ENCODE measurements around the gene TMEM107.

Gene TMEM107

DNA sequence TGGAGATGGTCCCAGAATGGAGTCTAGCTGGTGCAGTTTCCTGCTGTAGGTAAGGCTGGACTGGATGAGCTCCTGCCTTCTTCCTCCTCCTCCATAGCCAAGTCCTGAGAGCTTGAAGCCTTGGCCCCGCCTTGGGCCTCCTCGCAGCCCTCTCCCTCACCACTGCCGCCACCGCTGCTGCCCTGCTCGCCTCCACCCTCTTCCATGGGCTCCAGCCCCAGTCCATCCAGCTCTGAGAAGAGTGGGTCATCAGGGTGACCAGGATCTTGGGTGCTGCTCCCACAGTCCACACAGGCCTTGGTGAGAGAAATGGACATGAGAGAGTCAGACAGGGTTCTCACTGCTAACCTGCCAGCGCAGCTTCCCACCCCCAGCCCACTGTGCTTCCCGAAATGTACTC, 35.1 kb downstream of the TMEM107 start:
- TF ChIP-seq, protein P1, sequence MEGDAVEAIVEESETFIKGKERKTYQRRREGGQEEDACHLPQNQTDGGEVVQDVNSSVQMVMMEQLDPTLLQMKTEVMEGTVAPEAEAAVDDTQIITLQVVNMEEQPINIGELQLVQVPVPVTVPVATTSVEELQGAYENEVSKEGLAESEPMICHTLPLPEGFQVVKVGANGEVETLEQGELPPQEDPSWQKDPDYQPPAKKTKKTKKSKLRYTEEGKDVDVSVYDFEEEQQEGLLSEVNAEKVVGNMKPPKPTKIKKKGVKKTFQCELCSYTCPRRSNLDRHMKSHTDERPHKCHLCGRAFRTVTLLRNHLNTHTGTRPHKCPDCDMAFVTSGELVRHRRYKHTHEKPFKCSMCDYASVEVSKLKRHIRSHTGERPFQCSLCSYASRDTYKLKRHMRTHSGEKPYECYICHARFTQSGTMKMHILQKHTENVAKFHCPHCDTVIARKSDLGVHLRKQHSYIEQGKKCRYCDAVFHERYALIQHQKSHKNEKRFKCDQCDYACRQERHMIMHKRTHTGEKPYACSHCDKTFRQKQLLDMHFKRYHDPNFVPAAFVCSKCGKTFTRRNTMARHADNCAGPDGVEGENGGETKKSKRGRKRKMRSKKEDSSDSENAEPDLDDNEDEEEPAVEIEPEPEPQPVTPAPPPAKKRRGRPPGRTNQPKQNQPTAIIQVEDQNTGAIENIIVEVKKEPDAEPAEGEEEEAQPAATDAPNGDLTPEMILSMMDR (IDR thresholded peaks at IDR 0.05; ENCODE audit: unreplicated experiment in 3 of 3) = no peak
- Mint-ChIP-seq H3K27me3 (ENCODE audit: low read depth) (peaks cover 4% of the 10 kb centered on the region), H3K4me1 (no peaks in the 10 kb centered on the region), H3K27ac (peak overlapping the region in 1 of 3 experiments; percentile 40), H3K9me3 (no peaks in the 10 kb centered on the region), H3K36me3 (ENCODE audit: low read depth) (peaks cover 26% of the 10 kb centered on the region), H3K4me3 (peak overlapping the region in 1 of 3 experiments; percentile 24)

DNA sequence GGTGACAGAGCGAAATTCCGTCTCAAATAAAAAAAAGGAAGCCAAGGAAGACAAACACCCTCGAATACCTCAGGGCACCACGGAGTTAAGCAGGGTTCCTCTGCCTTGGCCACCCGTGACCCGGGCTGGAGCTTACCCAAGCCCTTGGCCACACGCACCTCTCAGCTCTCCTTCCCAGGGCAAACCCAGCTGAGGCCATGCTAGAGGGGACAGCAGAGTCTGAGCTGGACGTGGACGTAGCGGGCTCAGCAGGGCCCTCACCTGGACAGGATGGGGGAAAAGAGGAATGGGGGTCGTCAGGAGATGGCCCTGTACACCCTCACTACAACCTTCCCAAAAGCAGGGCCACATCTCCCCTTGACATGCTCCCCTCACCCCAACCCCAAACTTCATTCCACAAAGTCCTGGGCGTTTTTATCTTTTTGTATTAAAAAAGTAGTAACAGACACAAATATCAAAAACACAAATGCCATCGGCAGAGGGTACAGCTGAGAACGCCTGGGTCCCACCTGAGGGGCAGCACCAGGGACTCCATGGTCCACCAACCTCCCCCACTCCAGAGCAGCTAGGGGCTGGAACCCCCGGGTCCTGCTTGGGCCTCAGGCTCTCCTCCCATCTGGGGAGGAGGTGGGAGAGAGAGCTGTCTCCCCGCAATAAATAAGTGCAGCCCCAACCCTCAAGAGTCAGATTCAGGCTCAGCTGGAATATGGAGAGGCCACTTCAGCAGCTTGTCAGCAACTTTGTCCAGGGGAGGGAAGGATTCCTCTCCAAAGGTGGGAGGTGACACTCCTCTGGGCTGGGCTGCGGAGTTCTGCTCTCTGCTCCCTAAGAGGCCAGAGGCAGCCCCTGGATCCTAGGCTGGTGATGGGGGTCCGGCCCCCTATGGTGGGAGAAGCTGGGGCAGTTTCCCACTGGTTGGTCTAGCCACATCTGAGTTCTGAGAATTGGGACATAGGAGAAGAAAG, 35.8 kb downstream of the TMEM107 start:
- Mint-ChIP-seq H3K4me3 (no peak overlapping the region), H3K36me3 (ENCODE audit: low read depth) (peaks cover 24% of the 10 kb centered on the region), H3K9me3 (no peaks in the 10 kb centered on the region), H3K27ac (no peak overlapping the region), H3K27me3 (ENCODE audit: low read depth) (peaks cover 4% of the 10 kb centered on the region), H3K4me1 (no peaks in the 10 kb centered on the region)
- TF ChIP-seq, protein P1 (IDR thresholded peaks at IDR 0.05; ENCODE audit: unreplicated experiment in 3 of 3) = no peak

DNA sequence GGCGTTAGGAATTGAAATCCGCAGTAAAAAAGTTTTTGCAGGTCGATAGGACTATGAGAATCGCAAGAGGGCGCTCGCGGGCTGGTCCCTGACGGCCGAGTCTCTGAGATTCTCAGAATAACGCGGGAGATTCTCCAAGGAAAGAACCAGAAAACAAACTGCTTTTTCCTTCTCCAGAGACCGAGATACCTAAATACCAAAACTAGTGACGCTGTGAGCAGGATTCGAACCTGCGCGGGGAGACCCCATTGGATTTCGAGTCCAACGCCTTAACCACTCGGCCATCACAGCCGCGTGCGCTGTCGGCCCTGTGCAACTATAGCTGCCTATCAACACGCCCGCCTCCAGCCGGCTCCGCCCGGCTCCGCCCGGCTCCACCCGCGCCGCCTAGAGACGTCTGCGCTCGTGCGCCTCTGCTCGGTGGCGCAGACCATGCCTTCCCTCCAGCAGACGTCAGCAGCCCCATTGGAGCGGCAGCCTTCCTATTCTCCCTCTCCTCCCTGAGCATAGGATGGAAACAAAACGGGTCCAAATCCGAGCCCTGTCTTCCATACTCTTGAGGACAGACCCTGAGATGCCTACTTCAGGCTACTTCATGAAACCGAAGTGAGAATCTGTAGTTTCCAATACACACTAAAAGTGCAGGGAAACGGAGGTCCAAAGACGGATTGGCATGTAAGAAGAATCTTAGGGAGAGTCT, 37.4 kb downstream of the TMEM107 start:
- TF ChIP-seq, protein P1 (IDR thresholded peaks at IDR 0.05; ENCODE audit: unreplicated experiment in 3 of 3) = peak; percentile 87 to 92 (median 90)
- no peak overlapping the region for H3K27ac Mint-ChIP-seq
- no peaks in the 10 kb centered on the region for H3K9me3 Mint-ChIP-seq
- no peaks in the 10 kb centered on the region for H3K4me1 Mint-ChIP-seq
- H3K36me3 Mint-ChIP-seq (ENCODE audit: low read depth) = peaks cover 19% of the 10 kb centered on the region
- H3K4me3 Mint-ChIP-seq = no peak overlapping the region
- H3K27me3 Mint-ChIP-seq (ENCODE audit: low read depth) = peaks cover 4% of the 10 kb centered on the region

DNA sequence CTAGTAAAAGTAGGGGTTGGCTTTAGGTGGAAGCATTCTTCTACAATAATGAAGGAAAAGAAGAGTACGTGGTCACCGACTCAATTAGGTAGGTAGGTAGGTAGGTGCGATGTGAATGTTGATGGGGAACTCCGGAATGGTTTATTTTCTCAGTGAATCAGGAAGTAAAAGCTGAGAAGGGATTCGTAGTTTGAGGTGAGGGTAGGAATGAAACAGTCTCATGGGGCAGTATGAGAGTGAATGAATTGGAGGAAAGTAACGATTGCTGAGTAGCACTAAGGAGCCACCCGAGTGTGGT, 37.9 kb downstream of the TMEM107 start:
- H3K9me3 Mint-ChIP-seq = no peaks in the 10 kb centered on the region
- peaks cover 8% of the 10 kb centered on the region for H3K27me3 Mint-ChIP-seq (ENCODE audit: low read depth)
- H3K4me1 Mint-ChIP-seq = no peaks in the 10 kb centered on the region
- H3K4me3 Mint-ChIP-seq = no peak overlapping the region
- peaks cover 17% of the 10 kb centered on the region for H3K36me3 Mint-ChIP-seq (ENCODE audit: low read depth)
- TF ChIP-seq, protein P1 (IDR thresholded peaks at IDR 0.05; ENCODE audit: unreplicated experiment in 3 of 3) = no peak
- H3K27ac Mint-ChIP-seq = no peak overlapping the region

DNA sequence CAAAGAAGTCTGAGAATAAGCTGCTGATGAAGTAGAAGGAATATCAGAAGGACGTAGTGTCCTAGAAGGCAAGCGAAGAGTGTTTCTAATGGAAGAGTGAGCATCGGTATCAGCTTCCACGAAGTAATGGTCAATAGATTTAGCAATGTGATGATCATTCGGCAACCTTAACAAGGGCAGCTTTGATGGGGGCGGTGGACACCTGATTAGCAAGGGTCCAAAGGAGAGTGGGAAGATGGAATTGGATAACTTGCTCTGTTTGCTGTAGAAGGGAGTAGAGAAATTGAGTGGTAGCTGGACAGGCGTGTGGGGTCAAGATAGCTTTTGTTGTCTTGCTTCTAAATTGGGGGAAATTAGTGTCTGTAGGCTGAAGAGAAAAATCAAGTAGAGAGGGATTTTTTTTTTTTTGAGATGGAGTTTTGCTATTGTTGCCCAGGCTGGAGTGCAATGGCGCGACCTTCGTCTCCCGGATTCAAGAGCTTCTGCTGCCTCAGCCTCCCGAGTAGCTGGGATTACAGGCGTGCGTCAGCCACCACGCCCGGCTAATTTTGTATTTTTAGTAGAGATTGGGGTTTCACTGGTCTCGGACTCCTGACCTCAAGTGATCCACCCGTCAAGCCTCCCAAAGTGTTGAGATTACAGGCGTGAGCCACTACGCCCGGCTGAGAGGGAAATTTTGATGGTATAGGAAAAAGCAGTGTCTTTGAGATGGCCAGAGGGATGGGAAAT, 38.4 kb downstream of the TMEM107 start:
- H3K9me3 Mint-ChIP-seq = no peaks in the 10 kb centered on the region
- no peak overlapping the region for H3K4me3 Mint-ChIP-seq

More for the DNA sequence above, 38.4 kb downstream of the TMEM107 start:
- Mint-ChIP-seq H3K4me1 (no peaks in the 10 kb centered on the region), H3K27me3 (ENCODE audit: low read depth) (peaks cover 11% of the 10 kb centered on the region), H3K27ac (no peak overlapping the region), H3K36me3 (ENCODE audit: low read depth) (peaks cover 16% of the 10 kb centered on the region)
- TF ChIP-seq, protein P1 (IDR thresholded peaks at IDR 0.05; ENCODE audit: unreplicated experiment in 3 of 3) = no peak
